RWPE1 (cell line): ENCODE results near the gene DEFB132.
"Not testable (repeated sequence)": the region's sequence is repeated elsewhere in the genome, so short reads cannot be mapped to it uniquely, and the experiment has no call there.

ENCODE experiments used
- CTCF ChIA-PET: fragments of 350-600 bp; sonication (Branson Sonifier 250); formaldehyde crosslinking; extraction: SDS; loops from one replicate; lab custom pipeline; 2021; lab: Yijun Ruan, JAX
- POLR2A ChIA-PET: fragments of 400-600 bp; formaldehyde crosslinking; extraction: SDS; loops from one replicate; lab custom pipeline; 2020; ENCODE audit warnings: antibody characterized with exemption; ENCODE audit not compliant: low non-redundant PET; lab: Yijun Ruan, JAX
- DNase-seq: peaks from one replicate; pipeline ENCODE4 v3.0.0; 2012; ENCODE audit warnings: low spot score
- H3K27ac ChIP-seq: fragments of 450-650 bp; 2 replicates; pipeline ENCODE4 v1.5.1; 2017
- CTCF ChIP-seq: fragments of 450-650 bp; conservative IDR thresholded peaks from 2 replicates; pipeline ENCODE4 v1.5.1; 2017; ENCODE audit warnings: low read depth, mild to moderate bottlenecking

DEFB132 gene

GRCh38 chr20:237489-237888, 20.0 kb upstream of the DEFB132 start:
- TF ChIP-seq CTCF = no peak
- no peak for DNase-seq
- CTCF ChIA-PET = interaction anchor here (0.7 to 1.0 kb wide), 2 partner anchors 16 to 29 kb away, joined by 3 to 4 read pairs; no protein-coding TSS in a partner anchor
- POLR2A ChIA-PET = no interaction called here
- H3K27ac ChIP-seq = no peak overlapping the region

GRCh38 chr20:237929-238328, 19.6 kb upstream of the DEFB132 start:
- DNase-seq = no peak
- POLR2A ChIA-PET = no interaction called here
- CTCF ChIA-PET = interaction anchor here (1.0 kb wide), 1 partner anchor 29 kb away, joined by 4 read pairs; no protein-coding TSS in a partner anchor

GRCh38 chr20:242905-243304, 14.6 kb upstream of the DEFB132 start:
- DNase-seq = no peak
- POLR2A ChIA-PET = no interaction called here
- CTCF ChIA-PET = interaction anchor here (1.1 kb wide), 1 partner anchor 24 kb away, joined by 4 read pairs; no protein-coding TSS in a partner anchor

More at GRCh38 chr20:237929-238328, 19.6 kb upstream of the DEFB132 start:
- H3K27ac ChIP-seq = no peak overlapping the region
- no peak for TF ChIP-seq CTCF

GRCh38 chr20:251354-251753, 6.2 kb upstream of the DEFB132 start:
- CTCF ChIA-PET = no interaction called here
- no peak for TF ChIP-seq CTCF
- POLR2A ChIA-PET = no interaction called here
- DNase-seq = no peak
- H3K27ac ChIP-seq = no peak overlapping the region

More at GRCh38 chr20:242905-243304, 14.6 kb upstream of the DEFB132 start:
- no peak for TF ChIP-seq CTCF
- H3K27ac ChIP-seq = no peak overlapping the region

- CTCF ChIA-PET = interaction anchor here (0.5 kb wide), 1 partner anchor 16 kb away, joined by 3 read pairs; no protein-coding TSS in a partner anchor
- TF ChIP-seq CTCF = no peak
- no peak for DNase-seq
Observed at GRCh38 chr20:252801-253200, 4.7 kb upstream of the DEFB132 start.

DNA sequence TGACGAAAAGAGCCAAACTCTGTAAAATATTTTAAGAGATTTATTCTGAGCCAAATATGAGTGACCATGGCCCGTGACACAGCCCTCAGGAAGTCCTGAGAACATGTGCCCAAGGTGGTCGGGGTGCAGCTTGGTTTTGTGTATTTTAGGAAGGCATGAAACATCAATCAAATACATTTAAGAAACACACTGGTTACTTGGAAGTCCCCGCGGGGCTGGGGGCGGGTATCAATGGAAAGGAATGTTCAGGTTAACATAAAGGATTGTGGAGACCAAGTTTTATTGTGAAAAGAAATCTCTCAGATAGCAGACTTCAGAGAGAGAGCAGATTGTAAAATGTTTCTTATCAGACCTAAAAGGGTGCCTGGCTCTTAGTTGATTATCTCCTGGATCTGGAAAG, 4.1 kb upstream of the DEFB132 start:
- CTCF ChIA-PET = interaction anchor here (0.5 kb wide), 1 partner anchor 16 kb away, joined by 3 read pairs; no protein-coding TSS in a partner anchor
- DNase-seq, H3K27ac ChIP-seq, POLR2A ChIA-PET: not testable (repeated sequence)

More at GRCh38 chr20:252801-253200, 4.7 kb upstream of the DEFB132 start:
- POLR2A ChIA-PET = no interaction called here
- H3K27ac ChIP-seq = no peak overlapping the region

DNA sequence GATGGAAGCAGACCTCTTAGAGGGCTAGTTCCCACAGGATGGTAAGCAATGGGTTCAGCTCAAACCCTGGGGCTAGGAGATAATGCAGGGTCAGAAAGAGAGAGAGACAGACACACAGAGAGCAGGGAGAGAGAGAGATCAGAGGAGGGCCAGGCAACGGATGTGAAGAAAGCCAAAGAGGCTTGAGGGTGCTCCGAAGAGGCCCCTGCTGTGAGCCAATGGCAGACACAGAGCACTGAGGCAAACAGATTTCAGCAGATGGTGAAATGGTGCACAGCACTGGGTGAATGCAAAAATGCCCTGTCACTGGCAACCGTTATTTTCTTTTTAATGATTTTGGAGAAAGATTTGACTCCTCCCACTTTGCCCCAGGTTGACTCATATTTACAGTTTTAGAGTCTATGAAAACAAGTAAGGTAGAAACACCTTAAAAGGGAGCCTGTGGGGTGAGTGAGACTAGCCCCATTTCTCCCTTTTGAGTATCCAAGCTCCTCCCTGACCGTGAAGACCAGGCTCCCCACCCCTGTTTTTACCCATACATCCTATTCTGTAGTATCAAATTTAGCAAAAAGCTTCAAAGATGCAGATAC, 840 bp downstream of the DEFB132 start:
- DNase-seq = no peak
- no peak overlapping the region for H3K27ac ChIP-seq
- no peak for TF ChIP-seq CTCF
- POLR2A ChIA-PET = no interaction called here
- CTCF ChIA-PET = interaction anchor here (2.2 kb wide), 1 partner anchor 8 kb away, joined by 11 read pairs; no protein-coding TSS in a partner anchor
